Measurements from ENCODE around the gene SLCO1B1. TPM values are rescaled to one million over a fixed set of nuclear protein-coding genes. Genes with fewer than 3 reads are reported as not detected.

The SLCO1B1 gene
- total and polyA plus RNA-seq, 10 of the 15 experiments (the other 5 are each of a cell fraction or from before 2014, with no cell fraction given), result 0.15 TPM; not detected in 9

DNA sequence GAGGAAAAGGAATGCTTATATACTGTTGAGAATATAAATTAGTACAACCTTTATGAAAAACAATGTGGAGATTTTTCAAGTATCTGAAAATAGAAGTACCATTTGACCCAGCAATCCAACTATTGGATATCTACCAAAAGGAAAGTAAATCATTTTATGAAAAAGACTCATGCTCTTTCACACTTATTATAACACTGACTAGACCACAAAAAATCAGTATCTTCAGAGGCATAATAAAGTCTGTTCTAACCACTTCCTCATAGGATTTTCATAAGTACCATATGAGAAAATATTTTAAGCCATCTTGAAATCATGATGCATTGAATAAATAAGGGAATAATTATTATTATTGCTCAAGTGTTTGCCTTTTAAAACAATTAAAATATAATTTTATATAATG, 90.8 kb downstream of the SLCO1B1 start:
- no peak overlapping the region for H3K27ac ChIP-seq (ENCODE audit: control insufficient read depth, insufficient read depth)
- in situ Hi-C loops (cut with MboI) (no loop called here), intact Hi-C loops (cut with micrococcal nuclease; ENCODE audit: unreplicated experiment) (no loop called here)
- peak; percentile 61 for ATAC-seq
- H3K4me3 ChIP-seq, result no peak overlapping the region
- ChIA-PET POLR2A (interaction anchor here (0.6 kb wide), 1 partner anchor 423 kb away, joined by 3 read pairs; no protein-coding TSS in a partner anchor), CTCF (no interaction called here), RAD21 (ENCODE audit: unreplicated experiment) (no interaction called here), SMC1A (ENCODE audit: uncharacterized antibody, unreplicated experiment) (interaction anchor here (0.5 kb wide), 1 partner anchor 389 kb away, joined by 3 read pairs; no protein-coding TSS in a partner anchor)
- H3K4me1 ChIP-seq (ENCODE audit: control insufficient read depth, insufficient read depth, low read length), result no peaks in the 10 kb centered on the region
- no peaks in the 10 kb centered on the region for H3K27me3 ChIP-seq (replicated peaks in 1 of 2; ENCODE audit: control insufficient read depth in 2 of 2, insufficient read depth in 2 of 2, low read length in 1 of 2)
- TF ChIP-seq MEF2B (IDR thresholded peaks at IDR 0.05; ENCODE audit: partially characterized antibody, poor library complexity, severe bottlenecking), result no peak
- no peak for TF ChIP-seq CBX5 (IDR thresholded peaks at IDR 0.05; ENCODE audit: low read depth)
- 0 out of 2 replicates have a peak, but pooled peaks have one; percentile 13 for TF ChIP-seq MTA2 (IDR thresholded peaks at IDR 0.05; ENCODE audit: low read depth)
- TF ChIP-seq SPI1 (IDR thresholded peaks at IDR 0.05; ENCODE audit: borderline replicate concordance, insufficient read depth, low read depth, low read length), result peak; percentile 13; the same call in 1 of the 2 replicates
- TF ChIP-seq ZBED1 (IDR thresholded peaks at IDR 0.05; ENCODE audit: borderline replicate concordance), result no peak
- no peak for TF ChIP-seq HDAC2 (IDR thresholded peaks at IDR 0.05)
- no peak for TF ChIP-seq MXI1 (IDR thresholded peaks at IDR 0.05; ENCODE audit: low read depth, low read length)
- DNase-seq (ENCODE audit: low read depth, low spot score), result no peak
- BruUV-seq (replicated peaks), result no TSS peak
- no peaks in the 10 kb centered on the region for H3K36me3 ChIP-seq (ENCODE audit: control insufficient read depth in 2 of 2, insufficient read depth in 2 of 2, low read length in 1 of 2)
- no peak overlapping the region for H3K4me2 ChIP-seq (ENCODE audit: control insufficient read depth, insufficient read depth)
- H3K79me2 ChIP-seq (ENCODE audit: control insufficient read depth, insufficient read depth, low read length), result no peaks in the 10 kb centered on the region
- FAIRE-seq, result peak; percentile 18
- H3K9me3 ChIP-seq (replicated peaks; ENCODE audit: control insufficient read depth, insufficient read depth, low read length), result no peaks in the 10 kb centered on the region
- no peaks in the 10 kb centered on the region for H4K20me1 ChIP-seq (ENCODE audit: control insufficient read depth, insufficient read depth)
- H3K9ac ChIP-seq (ENCODE audit: control insufficient read depth, insufficient read depth, low read length), result no peak overlapping the region
- H2AFZ ChIP-seq (ENCODE audit: control insufficient read depth, low read depth, low read length), result no peak overlapping the region

- Histone ChIP-seq H3K79me2 (ENCODE audit: control insufficient read depth, insufficient read depth, low read length) (no peaks in the 10 kb centered on the region), H4K20me1 (ENCODE audit: control insufficient read depth, insufficient read depth) (no peaks in the 10 kb centered on the region), H3K4me2 (ENCODE audit: control insufficient read depth, insufficient read depth) (no peak overlapping the region), H3K27ac (ENCODE audit: control insufficient read depth, insufficient read depth) (no peak overlapping the region), H3K4me1 (ENCODE audit: control insufficient read depth, insufficient read depth, low read length) (no peaks in the 10 kb centered on the region), H3K9me3 (replicated peaks; ENCODE audit: control insufficient read depth, insufficient read depth, low read length) (no peaks in the 10 kb centered on the region), H3K36me3 (ENCODE audit: control insufficient read depth in 2 of 2, insufficient read depth in 2 of 2, low read length in 1 of 2) (no peaks in the 10 kb centered on the region), H3K27me3 (replicated peaks in 1 of 2; ENCODE audit: control insufficient read depth in 2 of 2, insufficient read depth in 2 of 2, low read length in 1 of 2) (no peaks in the 10 kb centered on the region), H2AFZ (ENCODE audit: control insufficient read depth, low read depth, low read length) (no peak overlapping the region), H3K9ac (ENCODE audit: control insufficient read depth, insufficient read depth, low read length) (no peak overlapping the region), H3K4me3 (no peak overlapping the region)
- TF ChIP-seq STAT1 (conservative IDR thresholded peaks at IDR 0.05) (no peak), FOS (IDR thresholded peaks at IDR 0.05; ENCODE audit: borderline replicate concordance, extremely low read depth, insufficient read length) (no peak), ZNF384 (IDR thresholded peaks at IDR 0.05; ENCODE audit: borderline replicate concordance, low read depth, low read length) (no peak), HCFC1 (IDR thresholded peaks at IDR 0.05; ENCODE audit: low read length) (no peak), YY1 (IDR thresholded peaks at IDR 0.05; ENCODE audit: low read depth, low read length) (no peak)
- ATAC-seq, result no peak
- ChIA-PET RAD21 (ENCODE audit: unreplicated experiment) (no interaction called here), SMC1A (ENCODE audit: uncharacterized antibody, unreplicated experiment) (interaction anchor here (0.7 kb wide), 1 partner anchor 8 kb away, joined by 3 read pairs; no protein-coding TSS in a partner anchor), CTCF (no interaction called here), POLR2A (no interaction called here)
- BruUV-seq (replicated peaks), result no TSS peak
- in situ Hi-C loops (cut with MboI) (no loop called here), intact Hi-C loops (cut with micrococcal nuclease; ENCODE audit: unreplicated experiment) (no loop called here)
- FAIRE-seq, result no peak
- no peak for DNase-seq (ENCODE audit: low read depth, low spot score)
These were observed 92.9 kb downstream of the SLCO1B1 start for GRCh38 chr12:21223930-21224329.

Measured in GM12878 (cell line).